ENCODE measurements around the gene ANKRD31.

- TF ChIP-seq CEBPB (IDR thresholded peaks at IDR 0.05; ENCODE audit: low read depth) (no peak), CTCF (IDR thresholded peaks at IDR 0.05 in 2 of 3, conservative IDR thresholded peaks at IDR 0.05 in 1 of 3; ENCODE audit: borderline replicate concordance in 1 of 3, insufficient read depth in 1 of 3, low read depth in 2 of 3, low read length in 2 of 3) (no peak), EZH2 (IDR thresholded peaks at IDR 0.05) (no peak), POLR2A (IDR thresholded peaks at IDR 0.05; ENCODE audit: borderline replicate concordance, extremely low read depth, insufficient read depth, insufficient read length) (no peak), JUND (IDR thresholded peaks at IDR 0.05) (no peak), YY1 (IDR thresholded peaks at IDR 0.05; ENCODE audit: extremely low read depth, insufficient replicate concordance, low read depth, low read length) (no peak), ZNF274 (IDR thresholded peaks at IDR 0.05; ENCODE audit: low read depth, low read length) (no peak), SIN3A (IDR thresholded peaks at IDR 0.05; ENCODE audit: low read depth) (no peak), POLR2AphosphoS5 (IDR thresholded peaks at IDR 0.05; ENCODE audit: low read depth, low read length) (no peak), RAD21 (IDR thresholded peaks at IDR 0.05; ENCODE audit: low read depth) (no peak), ZFX (IDR thresholded peaks at IDR 0.05) (no peak), REST (IDR thresholded peaks at IDR 0.05; ENCODE audit: low read depth) (no peak), EZH2phosphoT487 (IDR thresholded peaks at IDR 0.05; ENCODE audit: borderline replicate concordance) (no peak)
These were observed 123.1 kb downstream of the ANKRD31 start for GRCh38 chr5:75113354-75114113.

Data from HCT116 (cell line).